ENCODE measurements around the gene C16orf92.

Gene C16orf92

GRCh38 chr16:30022887-30023286, at the start of gene C16orf92:
Gene C16orf92 (plus strand): TSS chr16:30023198. CDS start chr16:30023341, 143 bp downstream.
- no peak for ATAC-seq
- Mint-ChIP-seq H3K27me3 (peaks cover 43% of the 10 kb centered on the region), H3K4me3 (no peak within 1 kb of the TSS), H3K4me1 (peaks cover 21% of the 10 kb centered on the region), H3K27ac (no peak within 1 kb of the TSS), H3K9me3 (no peaks in the 10 kb centered on the region), H3K36me3 (no peaks in the 10 kb centered on the region)

GRCh38 chr16:29973384-29974246, 49.4 kb upstream of the C16orf92 start, which contains the start of gene TAOK2:
Gene TAOK2 (plus strand): TSS chr16:29973868. CDS start chr16:29977773, 3,905 bp downstream.
- H3K36me3 Mint-ChIP-seq: peaks cover 16% of the 10 kb centered on the region
- peak within 1 kb of the TSS; percentile 80 for H3K27ac Mint-ChIP-seq
- H3K4me1 Mint-ChIP-seq: peaks cover 39% of the 10 kb centered on the region
- no peaks in the 10 kb centered on the region for H3K27me3 Mint-ChIP-seq
- H3K9me3 Mint-ChIP-seq: no peaks in the 10 kb centered on the region
- H3K4me3 Mint-ChIP-seq: peak within 1 kb of the TSS; percentile 93
- peak; percentile 99 for ATAC-seq

GRCh38 chr16:29974291-29975133, 48.5 kb upstream of the C16orf92 start:
- no peaks in the 10 kb centered on the region for H3K9me3 Mint-ChIP-seq
- H3K27me3 Mint-ChIP-seq: no peaks in the 10 kb centered on the region
- peak overlapping the region; percentile 80 for H3K27ac Mint-ChIP-seq
- H3K36me3 Mint-ChIP-seq: peaks cover 17% of the 10 kb centered on the region
- no peak for ATAC-seq
- peaks cover 39% of the 10 kb centered on the region for H3K4me1 Mint-ChIP-seq
- H3K4me3 Mint-ChIP-seq: peak overlapping the region; percentile 93

GRCh38 chr16:29975134-29975538, 47.9 kb upstream of the C16orf92 start:
- H3K27me3 Mint-ChIP-seq: no peaks in the 10 kb centered on the region
- H3K27ac Mint-ChIP-seq: peak overlapping the region; percentile 80
- H3K4me3 Mint-ChIP-seq: peak overlapping the region; percentile 93
- H3K4me1 Mint-ChIP-seq: peaks cover 39% of the 10 kb centered on the region
- H3K36me3 Mint-ChIP-seq: peaks cover 20% of the 10 kb centered on the region
- no peaks in the 10 kb centered on the region for H3K9me3 Mint-ChIP-seq
- ATAC-seq: no peak

GRCh38 chr16:29975811-29976511, 47.0 kb upstream of the C16orf92 start:
- H3K4me3 Mint-ChIP-seq: peak overlapping the region; percentile 93
- peaks cover 39% of the 10 kb centered on the region for H3K4me1 Mint-ChIP-seq
- H3K36me3 Mint-ChIP-seq: peaks cover 25% of the 10 kb centered on the region
- no peaks in the 10 kb centered on the region for H3K9me3 Mint-ChIP-seq
- no peak for ATAC-seq
- H3K27ac Mint-ChIP-seq: peak overlapping the region; percentile 80
- H3K27me3 Mint-ChIP-seq: no peaks in the 10 kb centered on the region

GRCh38 chr16:29977063-29977825, 45.8 kb upstream of the C16orf92 start:
- peak overlapping the region; percentile 80 for H3K27ac Mint-ChIP-seq
- H3K4me1 Mint-ChIP-seq: peaks cover 39% of the 10 kb centered on the region
- no peak overlapping the region for H3K4me3 Mint-ChIP-seq

GRCh38 chr16:29978081-29978480, 44.9 kb upstream of the C16orf92 start:
- H3K9me3 Mint-ChIP-seq: no peaks in the 10 kb centered on the region
- H3K4me1 Mint-ChIP-seq: peaks cover 37% of the 10 kb centered on the region
- H3K4me3 Mint-ChIP-seq: no peak overlapping the region
- no peak overlapping the region for H3K27ac Mint-ChIP-seq
- H3K27me3 Mint-ChIP-seq: no peaks in the 10 kb centered on the region
- peaks cover 29% of the 10 kb centered on the region for H3K36me3 Mint-ChIP-seq
- ATAC-seq: no peak

More at GRCh38 chr16:29977063-29977825, 45.8 kb upstream of the C16orf92 start:
- Mint-ChIP-seq H3K36me3 (peaks cover 21% of the 10 kb centered on the region), H3K9me3 (no peaks in the 10 kb centered on the region), H3K27me3 (no peaks in the 10 kb centered on the region)
- ATAC-seq: no peak

GRCh38 chr16:29978564-29979270, 44.3 kb upstream of the C16orf92 start:
- Mint-ChIP-seq H3K4me1 (peaks cover 31% of the 10 kb centered on the region), H3K9me3 (no peaks in the 10 kb centered on the region), H3K27ac (no peak overlapping the region), H3K4me3 (no peak overlapping the region), H3K36me3 (peaks cover 35% of the 10 kb centered on the region), H3K27me3 (no peaks in the 10 kb centered on the region)
- ATAC-seq: no peak

GRCh38 chr16:29982560-29983419, 40.2 kb upstream of the C16orf92 start:
- Mint-ChIP-seq H3K4me1 (no peaks in the 10 kb centered on the region), H3K36me3 (peaks cover 64% of the 10 kb centered on the region), H3K4me3 (no peak overlapping the region), H3K27ac (no peak overlapping the region), H3K27me3 (no peaks in the 10 kb centered on the region), H3K9me3 (no peaks in the 10 kb centered on the region)
- ATAC-seq: no peak

- H3K9me3 Mint-ChIP-seq: no peaks in the 10 kb centered on the region
- peak overlapping the region; percentile 7 for H3K27ac Mint-ChIP-seq
- peaks cover 72% of the 10 kb centered on the region for H3K36me3 Mint-ChIP-seq
- ATAC-seq: no peak
- no peak overlapping the region for H3K4me3 Mint-ChIP-seq
- H3K4me1 Mint-ChIP-seq: no peaks in the 10 kb centered on the region
- H3K27me3 Mint-ChIP-seq: no peaks in the 10 kb centered on the region
Observed at GRCh38 chr16:29983420-29984136, 39.4 kb upstream of the C16orf92 start.

GRCh38 chr16:29984137-29984763, 38.7 kb upstream of the C16orf92 start:
- no peak for ATAC-seq
- H3K27me3 Mint-ChIP-seq: no peaks in the 10 kb centered on the region
- H3K4me1 Mint-ChIP-seq: no peaks in the 10 kb centered on the region
- H3K36me3 Mint-ChIP-seq: peaks cover 72% of the 10 kb centered on the region
- H3K27ac Mint-ChIP-seq: peak overlapping the region; percentile 7
- no peaks in the 10 kb centered on the region for H3K9me3 Mint-ChIP-seq
- H3K4me3 Mint-ChIP-seq: no peak overlapping the region

GRCh38 chr16:29984764-29985147, 38.2 kb upstream of the C16orf92 start:
- H3K4me3 Mint-ChIP-seq: no peak overlapping the region
- no peaks in the 10 kb centered on the region for H3K27me3 Mint-ChIP-seq
- H3K9me3 Mint-ChIP-seq: no peaks in the 10 kb centered on the region
- ATAC-seq: no peak
- H3K4me1 Mint-ChIP-seq: no peaks in the 10 kb centered on the region
- H3K27ac Mint-ChIP-seq: no peak overlapping the region
- peaks cover 72% of the 10 kb centered on the region for H3K36me3 Mint-ChIP-seq

Measured in stimulated activated memory B cell treated with anti-CD40 and anti-IgM and Interleukin-4, amounts not matched to agents 10 μg/mL and 1 μg/mL and 100 μg/mL, for 72 hours (primary cell).